Type B pancreatic cell (in vitro differentiated cells): ENCODE results near the gene NEU4. TPM values are rescaled to one million over a fixed set of nuclear protein-coding genes. Genes with fewer than 3 reads are reported as not detected.

ENCODE experiments used
- DNase-seq: peaks from one replicate; pipeline ENCODE4 v3.0.0; 2021; ENCODE audit warnings: mixed read lengths; ENCODE audit not compliant: unreplicated experiment; ENCODE audit errors: extremely low spot score
- H3K27ac Mint-ChIP-seq: 2 replicates; pipeline ENCODE4 v1.8.0; 2021; ENCODE audit warnings: mild to moderate bottlenecking, mixed read lengths
- H3K27me3 Mint-ChIP-seq: 2 replicates; pipeline ENCODE4 v1.8.0; 2021; ENCODE audit warnings: mixed read lengths
- H3K36me3 Mint-ChIP-seq: 2 replicates; pipeline ENCODE4 v1.8.0; 2021; ENCODE audit warnings: mixed read lengths
- H3K4me1 Mint-ChIP-seq: one replicate; pipeline ENCODE4 v1.8.0; 2021; ENCODE audit warnings: mixed read lengths; ENCODE audit not compliant: unreplicated experiment
- H3K4me3 Mint-ChIP-seq: 2 replicates; pipeline ENCODE4 v1.8.0; 2021; ENCODE audit warnings: mild to moderate bottlenecking, mixed read lengths
- H3K9me3 Mint-ChIP-seq: 2 replicates; pipeline ENCODE4 v1.8.0; 2021; ENCODE audit warnings: mixed read lengths
- CTCF ChIP-seq: fragments of 200-600 bp; sonication (generic); conservative IDR thresholded peaks from 2 replicates; pipeline ENCODE4 v1.5.0; 2021; ENCODE audit warnings: antibody characterized with exemption, mild to moderate bottlenecking
- total RNA-seq: library from RNA; stranded (reverse); gene quantifications from 2 replicates; pipeline ENCODE4 v1.2.1, GENCODE V29; 2021; ENCODE audit warnings: low replicate concordance

NEU4 gene
- total RNA-seq, 1 donor from 2014 or later = 0.51 TPM

- H3K4me1 Mint-ChIP-seq = peaks cover 15% of the 10 kb centered on the region
- no peak overlapping the region for H3K4me3 Mint-ChIP-seq
- no peak overlapping the region for H3K27ac Mint-ChIP-seq
- H3K9me3 Mint-ChIP-seq = no peaks in the 10 kb centered on the region
- no peaks in the 10 kb centered on the region for H3K27me3 Mint-ChIP-seq
- peak; percentile 65 for DNase-seq
- no peaks in the 10 kb centered on the region for H3K36me3 Mint-ChIP-seq
- TF ChIP-seq CTCF = no peak
Measured at GRCh38 chr2:241774419-241775222, 34.4 kb upstream of the NEU4 start.

GRCh38 chr2:241775223-241776177, 33.5 kb upstream of the NEU4 start:
- Mint-ChIP-seq H3K4me3 (no peak overlapping the region), H3K27me3 (no peaks in the 10 kb centered on the region), H3K9me3 (no peaks in the 10 kb centered on the region), H3K36me3 (no peaks in the 10 kb centered on the region), H3K4me1 (peaks cover 15% of the 10 kb centered on the region), H3K27ac (no peak overlapping the region)
- TF ChIP-seq CTCF = no peak
- no peak for DNase-seq

GRCh38 chr2:241776336-241777169, 32.4 kb upstream of the NEU4 start, which contains the start of gene GAL3ST2:
Gene GAL3ST2 (plus strand): TSS chr2:241776822. CDS start chr2:241776956, 134 bp downstream.
- no peaks in the 10 kb centered on the region for H3K27me3 Mint-ChIP-seq
- H3K36me3 Mint-ChIP-seq = no peaks in the 10 kb centered on the region
- H3K4me3 Mint-ChIP-seq = no peak within 1 kb of the TSS
- no peak for TF ChIP-seq CTCF
- H3K4me1 Mint-ChIP-seq = peaks cover 15% of the 10 kb centered on the region
- no peaks in the 10 kb centered on the region for H3K9me3 Mint-ChIP-seq
- no peak within 1 kb of the TSS for H3K27ac Mint-ChIP-seq
- DNase-seq = peak; percentile 64

GRCh38 chr2:241777170-241777685, 31.8 kb upstream of the NEU4 start:
- H3K4me3 Mint-ChIP-seq = no peak overlapping the region
- no peaks in the 10 kb centered on the region for H3K36me3 Mint-ChIP-seq
- no peak for TF ChIP-seq CTCF
- no peaks in the 10 kb centered on the region for H3K9me3 Mint-ChIP-seq
- peak; percentile 67 for DNase-seq
- H3K4me1 Mint-ChIP-seq = peaks cover 9% of the 10 kb centered on the region
- H3K27ac Mint-ChIP-seq = no peak overlapping the region
- no peaks in the 10 kb centered on the region for H3K27me3 Mint-ChIP-seq
